Body of pancreas (tissue), 4 donors: ENCODE data around the gene RASA2.

Experiments used
- CTCF ChIP-seq, 7 experiments: fragments of 450-650 bp in 4 of 7; fragments of 200-600 bp in 3 of 7; sonication (generic) in 3 of 7; IDR thresholded peaks; one replicate each; pipeline ENCODE4 v1.5.1; 2016 to 2019; ENCODE audit warnings: antibody characterized with exemption in 7 of 7
- POLR2A ChIP-seq, 3 donors: fragments of 450-650 bp; IDR thresholded peaks; one replicate each; pipeline ENCODE4 v1.6.1; 2016; ENCODE audit warnings: antibody characterized with exemption in 3 of 3, mild to moderate bottlenecking in 2 of 3

- TF ChIP-seq CTCF (IDR thresholded peaks at IDR 0.05) = no peak
- TF ChIP-seq POLR2A (IDR thresholded peaks at IDR 0.05) = no peak
These were observed 156.6 kb downstream of the RASA2 start for GRCh38 chr3:141643391-141643790.
